Endothelial cell of umbilical vein (primary cell): Measurements from ENCODE around the gene LGI2. TPM values are rescaled to one million over a fixed set of nuclear protein-coding genes. Genes with fewer than 3 reads are reported as not detected.

Experiments used
- BruUV-seq: library from RNA; stranded (reverse); fragments of 400-500 nt; replicated peaks from 2 replicates; lab custom pipeline; 2021; lab: Mats Ljungman, UMichigan
- CTCF ChIA-PET: fragments of 300-600, 350-600 bp; sonication (Branson Sonifier 250); formaldehyde crosslinking; loops from one replicate; lab custom pipeline; 2021; ENCODE audit warnings: antibody characterized with exemption, inconsistent platforms; lab: Charles Lee
- POLR2A ChIA-PET: fragments of 300-600, 350-600 bp; sonication (Branson Sonifier 250); formaldehyde crosslinking; loops from one replicate; lab custom pipeline; 2021; ENCODE audit warnings: antibody characterized with exemption, inconsistent platforms; lab: Charles Lee
- DNase-seq: peaks from one replicate; pipeline ENCODE4 v3.0.0-alpha.2; 2011; ENCODE audit warnings: low read depth, low spot score
- FAIRE-seq: peaks from 2 replicates; lab custom pipeline; 2011; peaks lifted over from hg19 to GRCh38; lab: Jason Lieb, UNC
- H2AFZ ChIP-seq: 2 replicates; pipeline ENCODE4 v1.6.0; 2012; ENCODE audit warnings: low read depth, low read length, control low read depth, inconsistent platforms
- H3K27ac ChIP-seq: 2 replicates; pipeline ENCODE4 v1.5.1; 2011; ENCODE audit warnings: low read depth, mild to moderate bottlenecking, control low read depth, low read length, moderate library complexity; ENCODE audit not compliant: insufficient read depth
- H3K27me3 ChIP-seq, 2 experiments: 2 replicates each; pipeline versions ENCODE4 v1.6.0 to v1.6.1; 2011; ENCODE audit warnings: low read length in 2 of 2, mixed read lengths in 1 of 2; ENCODE audit not compliant: control insufficient read depth in 2 of 2, insufficient read depth in 2 of 2
- H3K36me3 ChIP-seq, 2 experiments: 2 replicates in 1 of 2; 3 replicates in 1 of 2; pipeline ENCODE4 v1.5.1; 2011; ENCODE audit warnings: low read length in 2 of 2, mild to moderate bottlenecking in 1 of 2, moderate library complexity in 1 of 2; ENCODE audit not compliant: control insufficient read depth in 2 of 2, insufficient read depth in 2 of 2; ENCODE audit errors: extremely low read depth in 1 of 2
- H3K4me1 ChIP-seq: 3 replicates; pipeline ENCODE4 v1.5.1; 2011; ENCODE audit warnings: mild to moderate bottlenecking, low read length; ENCODE audit not compliant: control insufficient read depth, insufficient read depth; ENCODE audit errors: extremely low read depth
- H3K4me2 ChIP-seq: 2 replicates; pipeline ENCODE4 v1.6.1; 2011; ENCODE audit warnings: low read length, control low read depth, mixed read lengths; ENCODE audit not compliant: insufficient read depth
- H3K4me3 ChIP-seq, 3 experiments: fragments of 200-600 bp in 1 of 3; sonication (generic), shearing (Covaris generic) in 1 of 3; replicated peaks in 1 of 3; 2 replicates each; pipeline ENCODE4 v1.5.1; 2011 to 2016; ENCODE audit warnings: control low read depth in 3 of 3, low read length in 3 of 3, mild to moderate bottlenecking in 2 of 3, inconsistent platforms in 1 of 3, low read depth in 1 of 3, moderate library complexity in 1 of 3; ENCODE audit not compliant: insufficient read depth in 1 of 3
- H3K79me2 ChIP-seq: 2 replicates; pipeline ENCODE4 v1.6.0; 2012; ENCODE audit warnings: low read length, inconsistent platforms; ENCODE audit not compliant: control insufficient read depth, insufficient read depth
- H3K9ac ChIP-seq: replicated peaks from 2 replicates; pipeline ENCODE3; 2011; ENCODE audit warnings: low read length, control low read depth; ENCODE audit not compliant: insufficient read depth; ENCODE audit errors: extremely low read depth
- H3K9me1 ChIP-seq: replicated peaks from 3 replicates; pipeline ENCODE4 v1.6.0; 2011; ENCODE audit warnings: mild to moderate bottlenecking, low read length; ENCODE audit not compliant: control insufficient read depth, insufficient read depth; ENCODE audit errors: extremely low read depth
- H3K9me3 ChIP-seq: replicated peaks from 2 replicates; pipeline ENCODE4 v1.5.1; 2012; ENCODE audit warnings: low read length, inconsistent platforms; ENCODE audit not compliant: control insufficient read depth, insufficient read depth
- H4K20me1 ChIP-seq: replicated peaks from 2 replicates; pipeline ENCODE3; 2011; ENCODE audit warnings: mild to moderate bottlenecking, low read length; ENCODE audit not compliant: control insufficient read depth, insufficient read depth; ENCODE audit errors: extremely low read depth
- CTCF ChIP-seq, 2 donors: IDR thresholded peaks; 1 replicate in 1 of 2; 2 replicates in 1 of 2; pipeline ENCODE4 v1.5.1; 2011; ENCODE audit warnings: low read length in 2 of 2, mild to moderate bottlenecking in 2 of 2, moderate library complexity in 2 of 2, control low read depth in 1 of 2, inconsistent platforms in 1 of 2, low read depth in 1 of 2; ENCODE audit not compliant: insufficient read depth in 1 of 2; ENCODE audit errors: extremely low read depth in 1 of 2
- EZH2 ChIP-seq: IDR thresholded peaks from 2 replicates; pipeline ENCODE4 v1.6.1; 2012; ENCODE audit warnings: borderline replicate concordance, low read depth, mild to moderate bottlenecking, moderate library complexity, low read length, inconsistent platforms; ENCODE audit not compliant: severe bottlenecking
- FOS ChIP-seq: IDR thresholded peaks from 2 replicates; pipeline ENCODE4 v1.6.1; 2011; ENCODE audit warnings: mild to moderate bottlenecking, low read length, moderate library complexity, borderline replicate concordance; ENCODE audit not compliant: insufficient read depth
- GATA2 ChIP-seq: IDR thresholded peaks from 2 replicates; pipeline ENCODE4 v1.7.0; 2011; ENCODE audit warnings: low read depth, mild to moderate bottlenecking, moderate library complexity, mixed read lengths, low read length; ENCODE audit not compliant: insufficient read length, insufficient read depth
- JUN ChIP-seq: IDR thresholded peaks from 2 replicates; pipeline ENCODE4 v1.6.1; 2011; ENCODE audit warnings: borderline replicate concordance, low read depth; ENCODE audit not compliant: insufficient read length, insufficient read depth
- MYC ChIP-seq: IDR thresholded peaks from one replicate; pipeline ENCODE4 v1.6.1; 2011; ENCODE audit warnings: mild to moderate bottlenecking, low read depth, low read length
- POLR2A ChIP-seq: IDR thresholded peaks from 2 replicates; pipeline ENCODE4 v1.6.1; 2012; ENCODE audit warnings: low read depth, mild to moderate bottlenecking, control low read depth, low read length
- POLR2AphosphoS5 ChIP-seq: IDR thresholded peaks from 2 replicates; pipeline ENCODE4 v1.6.1; 2012; ENCODE audit warnings: low read depth, mild to moderate bottlenecking, control low read depth, low read length, moderate library complexity; ENCODE audit not compliant: insufficient read depth
- dilution Hi-C: fragments of 300-500 bp; cut with MboI; formaldehyde crosslinking; loops from one replicate; pipeline ENCODE4 v1.15.0; 2019; ENCODE audit warnings: low sequenced_read_pairs; ENCODE audit not compliant: extremely low pct_ligation_motif_present
- intact Hi-C: fragments of 100-400 bp; cut with micrococcal nuclease; formaldehyde crosslinking; loops from one replicate; pipeline ENCODE4 v1.10.0; 2022
- polyA plus RNA-seq, 4 experiments: library from polyadenylated mRNA; depleted of rRNA in 3 of 4; stranded (reverse) in 3 of 4; unstranded in 1 of 4; fragments of >200 nt; gene quantifications; 2 replicates each; pipeline versions ENCODE4 v1.2.1 to v1.2.3, GENCODE V29; 2011 to 2012; ENCODE audit warnings: missing spikeins in 1 of 4
- total RNA-seq: library from RNA; stranded (reverse); gene quantifications from 2 replicates; pipeline ENCODE4 v1.2.3, GENCODE V29; 2021
- TF ChIP-seq, protein P1 (sequence below): IDR thresholded peaks from 2 replicates; pipeline ENCODE4 v1.6.1; 2011; ENCODE audit not compliant: insufficient read depth, insufficient read length

The LGI2 gene
- total and polyA plus RNA-seq, 2 donors (not counting 3 experiments of a cell fraction or from before 2014, with no cell fraction given), result not detected

DNA sequence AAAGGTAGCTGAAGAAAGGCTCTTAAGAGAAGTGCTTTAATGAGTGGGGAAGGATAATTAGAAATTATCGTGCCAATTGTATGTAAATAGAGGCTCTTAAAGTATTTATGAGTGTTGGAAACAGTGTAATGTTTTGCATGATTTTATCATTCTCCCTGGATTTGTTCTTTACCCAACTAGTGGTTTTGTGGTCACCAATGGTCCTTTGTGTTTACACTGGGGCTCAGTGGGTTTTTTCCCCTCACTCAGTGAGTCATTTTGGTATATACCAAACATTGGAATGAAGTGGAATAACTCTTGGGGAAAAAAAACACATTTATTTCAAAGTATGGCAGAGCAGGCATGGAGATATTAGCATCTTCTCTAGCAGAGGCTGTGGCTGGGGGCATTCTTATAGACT lies 20.8 kb upstream of the LGI2 start:
- Histone ChIP-seq H3K4me2 (no peak overlapping the region), H3K27me3 (peaks cover 4 to 5% of the 10 kb centered on the region in 2 experiments), H3K4me3 (no peak overlapping the region), H3K9ac (no peak overlapping the region), H4K20me1 (no peaks in the 10 kb centered on the region), H3K79me2 (no peaks in the 10 kb centered on the region), H3K27ac (no peak overlapping the region), H3K36me3 (no peaks in the 10 kb centered on the region), H3K4me1 (no peaks in the 10 kb centered on the region), H3K9me3 (no peaks in the 10 kb centered on the region), H3K9me1 (no peaks in the 10 kb centered on the region), H2AFZ (no peak overlapping the region)
- POLR2A ChIA-PET, result no interaction called here
- CTCF ChIA-PET, result no interaction called here
- FAIRE-seq (no peak), DNase-seq (no peak)
- dilution Hi-C loops, result no loop called here
- BruUV-seq, result no TSS peak
- TF ChIP-seq CTCF (IDR thresholded peaks at IDR 0.05; ENCODE audit: extremely low read depth in 1 of 2, insufficient read depth in 1 of 2, low read depth in 1 of 2, low read length in 2 of 2) (no peak), FOS (no peak)
- intact Hi-C loops, result no loop called here

- peaks cover 3 to 5% of the 10 kb centered on the region in 2 experiments for H3K27me3 ChIP-seq
- no peaks in the 10 kb centered on the region for H3K4me1 ChIP-seq
- no peaks in the 10 kb centered on the region for H3K79me2 ChIP-seq
- intact Hi-C loops, result no loop called here
- H3K9ac ChIP-seq, result no peak overlapping the region
- TF ChIP-seq, protein P1, sequence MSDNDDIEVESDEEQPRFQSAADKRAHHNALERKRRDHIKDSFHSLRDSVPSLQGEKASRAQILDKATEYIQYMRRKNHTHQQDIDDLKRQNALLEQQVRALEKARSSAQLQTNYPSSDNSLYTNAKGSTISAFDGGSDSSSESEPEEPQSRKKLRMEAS, result no peak
- TF ChIP-seq EZH2 (no peak), JUN (no peak), GATA2 (no peak), CTCF (IDR thresholded peaks at IDR 0.05; ENCODE audit: extremely low read depth in 1 of 2, insufficient read depth in 1 of 2, low read depth in 1 of 2, low read length in 2 of 2) (no peak), POLR2AphosphoS5 (no peak), POLR2A (no peak), MYC (no peak)
- no peaks in the 10 kb centered on the region for H3K9me3 ChIP-seq
- DNase-seq, result no peak
- H3K27ac ChIP-seq, result no peak overlapping the region
- ChIA-PET POLR2A (no interaction called here), CTCF (no interaction called here)
- no peak overlapping the region for H3K4me3 ChIP-seq
- no TSS peak for BruUV-seq
- no peaks in the 10 kb centered on the region for H4K20me1 ChIP-seq
- dilution Hi-C loops, result no loop called here
- H2AFZ ChIP-seq, result no peak overlapping the region
- H3K4me2 ChIP-seq, result no peak overlapping the region
- H3K9me1 ChIP-seq, result no peaks in the 10 kb centered on the region
- no peaks in the 10 kb centered on the region for H3K36me3 ChIP-seq
- FAIRE-seq, result no peak
These were observed 19.8 kb upstream of the LGI2 start for GRCh38 chr4:25050370-25051078.
